ENCODE measurements around the gene SIRT2.

SIRT2 gene

DNA sequence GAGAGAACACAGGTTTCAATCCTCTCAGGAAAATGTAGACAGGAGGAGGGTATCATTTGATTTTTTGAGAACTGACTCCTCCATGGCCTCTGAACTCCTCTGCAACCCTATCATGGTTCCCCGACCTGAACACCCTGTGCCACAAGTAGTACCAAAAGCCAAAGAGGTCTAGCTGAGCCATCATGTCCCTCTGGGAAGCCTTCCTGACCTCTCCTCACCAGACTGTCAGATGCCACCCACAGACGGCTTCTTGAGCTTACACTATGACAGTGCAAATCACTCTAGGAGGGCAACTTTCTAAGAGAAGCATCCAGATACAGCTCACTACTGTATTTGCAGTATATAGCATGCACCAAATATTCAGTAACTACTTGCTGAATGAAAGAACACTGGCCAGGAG is 53.3 kb downstream of the SIRT2 start:
- no peak overlapping the region for H3K4me3 ChIP-seq (replicated peaks; ENCODE audit: low read depth, low read length)
- no peak for DNase-seq (ENCODE audit: low read depth)
- TF ChIP-seq CTCF (IDR thresholded peaks at IDR 0.05; ENCODE audit: low read length, missing control alignments) = no peak

- no peak for TF ChIP-seq CTCF (IDR thresholded peaks at IDR 0.05; ENCODE audit: low read length, missing control alignments)
- DNase-seq (ENCODE audit: low read depth) = no peak
- H3K4me3 ChIP-seq (replicated peaks; ENCODE audit: low read depth, low read length) = no peak overlapping the region
These were observed 53.9 kb downstream of the SIRT2 start for GRCh38 chr19:38845374-38846024.

DNA sequence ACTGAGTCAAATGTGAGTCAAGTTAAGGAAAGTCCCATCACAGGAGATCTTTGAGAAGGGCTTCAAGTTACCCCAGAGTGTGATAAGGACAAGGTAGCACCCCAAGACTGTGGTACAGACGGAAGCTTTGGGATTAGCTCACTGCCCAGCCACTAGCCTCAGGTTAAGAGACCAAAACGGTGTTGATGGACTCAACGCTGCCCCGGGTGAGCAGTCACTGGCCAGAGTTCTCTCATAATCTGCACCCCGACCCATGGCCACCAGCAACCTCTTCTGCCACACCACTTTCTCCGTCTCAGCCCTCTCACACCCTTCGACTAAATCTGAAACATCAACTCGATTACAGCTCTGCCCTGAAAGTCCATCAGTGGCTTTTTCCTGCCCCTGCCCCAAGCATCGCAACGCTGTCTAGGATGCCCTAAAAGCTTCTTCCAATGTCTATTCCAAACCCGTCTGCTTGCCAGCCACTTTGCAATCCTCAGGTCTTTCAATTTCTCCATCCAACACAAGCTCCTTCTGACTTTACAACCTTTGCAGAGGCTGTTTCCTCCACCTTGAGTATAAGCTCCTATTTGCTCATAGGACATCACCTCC is 55.2 kb downstream of the SIRT2 start:
- DNase-seq (ENCODE audit: low read depth) = no peak
- no peak overlapping the region for H3K4me3 ChIP-seq (replicated peaks; ENCODE audit: low read depth, low read length)
- TF ChIP-seq CTCF (IDR thresholded peaks at IDR 0.05; ENCODE audit: low read length, missing control alignments) = no peak

DNA sequence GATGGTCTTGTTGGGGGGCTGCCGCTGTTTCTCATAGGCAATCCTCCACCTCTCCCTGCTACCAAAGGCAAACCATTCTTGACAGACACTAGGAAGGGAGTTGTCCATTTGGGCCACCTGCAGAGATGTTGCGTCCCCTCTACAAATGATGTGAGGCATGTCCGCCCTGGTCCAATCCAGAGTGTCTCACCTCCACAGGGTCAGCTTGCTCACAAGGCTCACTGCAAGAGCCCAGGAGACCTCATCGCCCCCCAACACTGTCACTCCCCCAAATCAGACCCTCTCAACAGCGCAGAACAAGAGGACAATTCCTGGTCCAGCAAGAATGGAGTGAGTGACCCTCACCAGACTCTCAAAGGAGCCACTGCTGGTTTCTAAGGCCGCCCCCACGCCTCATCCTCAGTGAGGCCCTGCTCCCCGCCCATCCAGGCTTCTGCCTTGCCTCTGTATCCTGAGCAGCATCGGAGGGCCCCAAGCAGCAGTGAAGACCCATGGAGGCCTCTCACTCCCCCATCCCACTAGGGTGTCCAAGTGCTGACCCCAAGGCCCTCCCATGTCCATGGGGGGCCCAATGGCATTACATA is 56.2 kb downstream of the SIRT2 start:
- H3K4me3 ChIP-seq (replicated peaks; ENCODE audit: low read depth, low read length) = no peak overlapping the region
- DNase-seq (ENCODE audit: low read depth) = no peak
- no peak for TF ChIP-seq CTCF (IDR thresholded peaks at IDR 0.05; ENCODE audit: low read length, missing control alignments)

DNA sequence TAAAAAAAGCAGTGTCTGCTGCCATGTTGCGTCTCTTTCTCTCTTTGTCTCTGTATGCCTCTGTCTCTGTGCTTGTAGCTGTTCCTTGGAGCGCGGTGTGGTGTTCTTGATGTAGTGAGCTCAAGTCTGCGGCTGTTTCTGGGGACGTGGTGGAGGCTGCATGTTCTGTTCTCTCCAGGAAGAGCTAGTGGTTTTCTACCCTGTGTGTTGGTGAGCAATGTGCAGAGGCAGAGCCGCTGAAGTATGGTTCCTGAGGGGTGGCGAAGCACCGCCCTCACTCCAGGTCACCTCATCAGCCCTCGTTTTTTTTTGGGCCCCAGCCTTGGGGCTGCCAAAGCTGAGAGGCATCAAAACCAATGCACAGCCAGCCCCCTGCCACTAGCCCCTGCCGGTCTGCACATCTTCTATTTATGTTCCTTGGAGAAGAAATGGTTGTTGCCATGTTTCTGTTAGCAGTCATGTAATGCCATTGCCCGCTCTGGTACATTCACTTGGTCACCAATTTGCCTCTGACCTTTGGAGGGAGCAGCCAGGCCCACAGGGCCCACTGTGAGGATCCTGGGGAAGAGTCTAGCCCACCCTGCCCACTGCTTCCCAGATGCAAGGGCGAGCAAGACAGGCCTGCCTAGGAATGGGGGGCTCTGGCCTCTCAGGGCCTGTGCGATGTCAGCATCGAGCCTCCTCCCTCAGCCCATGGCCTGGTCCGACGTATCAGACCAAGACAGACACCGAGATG is 56.8 kb downstream of the SIRT2 start:
- DNase-seq (ENCODE audit: low read depth) = no peak
- no peak for TF ChIP-seq CTCF (IDR thresholded peaks at IDR 0.05; ENCODE audit: low read length, missing control alignments)
- no peak overlapping the region for H3K4me3 ChIP-seq (replicated peaks; ENCODE audit: low read depth, low read length)

DNA sequence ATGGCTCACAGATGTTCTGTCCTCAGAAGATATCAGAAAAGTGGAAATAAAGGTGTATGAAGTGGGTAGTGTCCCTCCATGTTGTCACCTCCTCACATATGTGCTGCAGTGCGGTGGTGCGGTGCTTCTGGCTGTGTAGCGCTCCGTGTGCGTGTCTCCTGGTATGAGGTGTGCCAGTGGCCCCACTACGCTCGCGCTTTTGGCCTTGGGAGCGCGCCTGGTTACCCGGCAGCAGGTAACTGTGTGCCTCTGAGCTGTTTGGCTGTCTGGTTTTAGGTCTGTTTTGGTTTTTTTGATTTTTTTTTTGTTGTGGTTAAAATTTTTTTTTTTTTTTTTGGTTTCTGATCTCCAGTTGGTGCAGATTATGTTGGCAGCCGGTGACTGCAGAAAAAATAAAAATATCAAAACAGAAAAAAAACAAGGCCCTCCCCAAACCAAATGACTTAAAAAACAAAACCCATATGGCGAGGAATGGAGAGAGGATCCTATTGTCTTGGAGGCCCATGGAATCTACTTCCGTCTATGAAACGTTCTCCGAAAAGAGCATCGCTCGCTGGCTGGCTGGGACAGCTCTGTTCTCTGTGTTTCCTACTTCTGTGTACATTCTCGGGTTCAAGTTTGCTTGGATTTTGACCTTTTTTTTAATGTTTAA is 57.5 kb downstream of the SIRT2 start:
- no peak for TF ChIP-seq CTCF (IDR thresholded peaks at IDR 0.05; ENCODE audit: low read length, missing control alignments)
- H3K4me3 ChIP-seq (replicated peaks; ENCODE audit: low read depth, low read length) = no peak overlapping the region
- no peak for DNase-seq (ENCODE audit: low read depth)
